ENCODE data around the gene SLC30A2.

Gene SLC30A2

GRCh38 chr1:26038477-26038876 is 7.4 kb downstream of the SLC30A2 start:
- no peak for DNase-seq

- no peak for DNase-seq
These were observed 8.0 kb downstream of the SLC30A2 start for GRCh38 chr1:26037904-26038303.

- DNase-seq = no peak
These were observed 9.1 kb downstream of the SLC30A2 start for GRCh38 chr1:26036756-26037281.

- DNase-seq = peak; percentile 30
These were observed 9.8 kb downstream of the SLC30A2 start for GRCh38 chr1:26035959-26036755.

GRCh38 chr1:26035203-26035958 is 10.5 kb downstream of the SLC30A2 start:
- DNase-seq = peak; percentile 83

- no peak for DNase-seq
These were observed 11.3 kb downstream of the SLC30A2 start for GRCh38 chr1:26034504-26035202.

GRCh38 chr1:26032656-26033357 is 13.1 kb downstream of the SLC30A2 start:
- DNase-seq = no peak

GRCh38 chr1:26031611-26032220 is 14.2 kb downstream of the SLC30A2 start:
- no peak for DNase-seq

- no peak for DNase-seq
These were observed 14.7 kb downstream of the SLC30A2 start for GRCh38 chr1:26031196-26031595.

GRCh38 chr1:26029864-26030481 is 15.9 kb downstream of the SLC30A2 start:
- no peak for DNase-seq

GRCh38 chr1:26029054-26029863 is 16.7 kb downstream of the SLC30A2 start:
- no peak for DNase-seq

- no peak for DNase-seq
These were observed 17.4 kb downstream of the SLC30A2 start for GRCh38 chr1:26028490-26028980.

GRCh38 chr1:26027716-26028489 is 18.0 kb downstream of the SLC30A2 start:
- no peak for DNase-seq

GRCh38 chr1:26025517-26025916 is 20.4 kb downstream of the SLC30A2 start:
- DNase-seq = no peak

GRCh38 chr1:26025060-26025459 is 20.9 kb downstream of the SLC30A2 start:
- no peak for DNase-seq

GRCh38 chr1:26023826-26024225 is 22.1 kb downstream of the SLC30A2 start:
- no peak for DNase-seq

GRCh38 chr1:26023009-26023408 is 22.9 kb downstream of the SLC30A2 start:
- no peak for DNase-seq

- DNase-seq = no peak
These were observed 23.5 kb downstream of the SLC30A2 start for GRCh38 chr1:26022404-26022779.

GRCh38 chr1:26021647-26022403 is 24.1 kb downstream of the SLC30A2 start, which contains the start of gene EXTL1:
Gene EXTL1, plus strand, starts transcription at chr1:26021775. Its CDS starts 872 bp downstream, at chr1:26022647.
- DNase-seq = peak; percentile 11
